ENCODE data around the gene STYXL1.

The STYXL1 gene

DNA sequence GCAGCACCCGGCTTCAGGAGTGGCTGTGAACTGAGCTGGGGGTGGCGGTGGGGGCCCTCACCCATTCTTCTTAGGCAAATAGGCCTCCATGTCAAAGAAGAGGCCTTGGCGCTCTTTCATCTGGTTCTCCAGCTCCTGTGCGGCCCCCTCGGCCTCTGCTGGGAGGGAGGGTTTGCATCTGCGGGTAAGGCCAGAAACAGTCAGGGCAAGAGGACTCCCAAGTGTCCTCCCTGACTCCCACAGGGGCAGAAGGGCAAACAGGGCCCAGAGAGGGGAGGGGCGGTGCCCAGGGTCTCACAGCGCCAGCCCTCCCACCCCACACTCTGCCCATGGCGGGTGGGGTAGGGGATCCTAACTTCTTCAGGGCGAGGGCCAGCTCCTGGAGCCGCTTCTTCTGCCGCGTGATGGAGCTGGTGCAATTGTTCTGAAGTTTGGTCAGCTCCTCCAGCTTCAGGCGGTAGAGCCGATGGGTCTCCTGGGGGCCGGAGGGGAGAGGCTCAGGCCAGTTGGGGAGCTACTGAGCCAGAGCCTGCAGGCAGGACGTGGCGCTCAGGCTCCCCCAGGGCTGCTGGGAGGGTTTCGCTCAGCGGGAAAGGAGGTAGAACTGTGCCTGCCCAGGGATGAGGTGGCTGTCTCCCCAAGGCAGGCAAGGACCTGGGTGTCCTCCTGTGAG, 55.6 kb downstream of the STYXL1 start:
- DNase-seq (ENCODE audit: extremely low read depth, low read depth) = no peak
- TF ChIP-seq, protein P1, sequence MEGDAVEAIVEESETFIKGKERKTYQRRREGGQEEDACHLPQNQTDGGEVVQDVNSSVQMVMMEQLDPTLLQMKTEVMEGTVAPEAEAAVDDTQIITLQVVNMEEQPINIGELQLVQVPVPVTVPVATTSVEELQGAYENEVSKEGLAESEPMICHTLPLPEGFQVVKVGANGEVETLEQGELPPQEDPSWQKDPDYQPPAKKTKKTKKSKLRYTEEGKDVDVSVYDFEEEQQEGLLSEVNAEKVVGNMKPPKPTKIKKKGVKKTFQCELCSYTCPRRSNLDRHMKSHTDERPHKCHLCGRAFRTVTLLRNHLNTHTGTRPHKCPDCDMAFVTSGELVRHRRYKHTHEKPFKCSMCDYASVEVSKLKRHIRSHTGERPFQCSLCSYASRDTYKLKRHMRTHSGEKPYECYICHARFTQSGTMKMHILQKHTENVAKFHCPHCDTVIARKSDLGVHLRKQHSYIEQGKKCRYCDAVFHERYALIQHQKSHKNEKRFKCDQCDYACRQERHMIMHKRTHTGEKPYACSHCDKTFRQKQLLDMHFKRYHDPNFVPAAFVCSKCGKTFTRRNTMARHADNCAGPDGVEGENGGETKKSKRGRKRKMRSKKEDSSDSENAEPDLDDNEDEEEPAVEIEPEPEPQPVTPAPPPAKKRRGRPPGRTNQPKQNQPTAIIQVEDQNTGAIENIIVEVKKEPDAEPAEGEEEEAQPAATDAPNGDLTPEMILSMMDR (IDR thresholded peaks at IDR 0.05; ENCODE audit: low read depth, low read length, missing control alignments) = no peak
- H3K4me3 ChIP-seq (replicated peaks; ENCODE audit: low read depth, low read length) = no peak overlapping the region

DNA sequence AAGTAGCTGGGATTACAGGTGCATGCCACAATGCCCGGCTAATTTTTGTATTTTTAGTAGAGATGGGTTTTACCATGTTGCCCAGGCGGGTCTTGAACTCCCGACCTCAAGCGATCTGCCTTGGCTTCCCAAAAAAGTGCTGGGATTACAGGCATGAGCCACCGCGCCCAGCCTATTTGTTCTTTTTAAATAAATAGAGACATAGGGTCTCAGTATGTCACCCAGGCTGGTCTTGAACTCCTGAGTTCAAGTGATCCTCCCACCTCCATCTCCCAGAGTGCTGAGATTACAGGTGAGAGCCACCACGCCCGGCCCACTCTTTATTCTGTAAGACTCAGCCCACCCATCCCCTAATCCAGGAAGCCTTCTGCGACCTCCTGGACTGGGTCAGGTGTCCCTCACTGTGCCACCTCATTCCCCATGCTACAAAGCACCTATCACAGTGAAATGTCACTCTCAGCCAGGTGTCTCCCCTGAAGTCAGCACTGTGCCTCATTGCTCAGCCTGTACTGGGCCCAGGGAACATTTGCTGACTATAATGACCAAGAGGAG, 56.2 kb downstream of the STYXL1 start:
- no peak for DNase-seq (ENCODE audit: extremely low read depth, low read depth)
- H3K4me3 ChIP-seq (replicated peaks; ENCODE audit: low read depth, low read length) = no peak overlapping the region
- TF ChIP-seq, protein P1 (IDR thresholded peaks at IDR 0.05; ENCODE audit: low read depth, low read length, missing control alignments) = no peak

DNA sequence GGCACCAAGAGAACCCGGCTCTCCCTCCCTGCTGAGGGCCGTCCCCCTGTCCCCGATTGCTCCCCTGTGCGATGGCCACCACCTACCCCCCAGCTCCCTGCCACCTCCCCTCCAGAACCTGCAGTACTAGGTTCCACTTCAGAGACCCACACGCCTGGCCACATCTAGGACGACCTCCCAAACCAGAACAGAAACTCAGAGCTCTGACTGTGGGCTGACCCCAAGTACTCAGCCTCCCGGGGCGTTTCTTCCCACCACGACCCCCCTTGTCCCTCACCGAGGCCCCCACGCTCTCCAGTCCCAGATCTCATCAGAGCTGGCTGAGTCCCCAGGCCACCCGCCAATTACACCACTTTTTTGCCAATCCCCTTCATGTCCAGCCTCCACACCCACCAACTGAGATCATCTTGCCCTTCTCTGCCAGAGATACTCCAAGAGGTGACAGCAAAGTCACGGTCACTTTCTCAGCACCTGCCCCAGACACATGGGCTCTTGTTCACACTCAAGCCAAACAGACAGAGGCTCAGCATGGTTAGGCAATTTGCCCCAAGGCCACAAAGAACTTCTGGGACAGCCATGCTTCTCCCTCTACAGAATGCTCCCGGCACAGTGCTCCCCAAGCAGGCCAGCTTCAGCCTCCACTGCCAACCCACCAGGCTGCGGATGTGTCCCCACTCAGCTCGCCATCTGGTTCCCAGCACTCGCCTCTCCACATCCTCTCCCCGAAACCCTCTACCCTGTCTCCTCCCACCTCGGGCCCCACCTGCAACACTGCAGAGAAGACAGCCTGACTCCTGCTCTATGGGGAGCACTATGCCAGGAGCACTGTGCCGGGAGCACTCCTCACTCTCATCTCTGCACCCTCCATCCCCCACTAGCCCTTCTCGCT, 58.1 kb downstream of the STYXL1 start:
- TF ChIP-seq, protein P1 (IDR thresholded peaks at IDR 0.05; ENCODE audit: low read depth, low read length, missing control alignments) = no peak
- H3K4me3 ChIP-seq (replicated peaks; ENCODE audit: low read depth, low read length) = no peak overlapping the region
- DNase-seq (ENCODE audit: extremely low read depth, low read depth) = no peak

DNA sequence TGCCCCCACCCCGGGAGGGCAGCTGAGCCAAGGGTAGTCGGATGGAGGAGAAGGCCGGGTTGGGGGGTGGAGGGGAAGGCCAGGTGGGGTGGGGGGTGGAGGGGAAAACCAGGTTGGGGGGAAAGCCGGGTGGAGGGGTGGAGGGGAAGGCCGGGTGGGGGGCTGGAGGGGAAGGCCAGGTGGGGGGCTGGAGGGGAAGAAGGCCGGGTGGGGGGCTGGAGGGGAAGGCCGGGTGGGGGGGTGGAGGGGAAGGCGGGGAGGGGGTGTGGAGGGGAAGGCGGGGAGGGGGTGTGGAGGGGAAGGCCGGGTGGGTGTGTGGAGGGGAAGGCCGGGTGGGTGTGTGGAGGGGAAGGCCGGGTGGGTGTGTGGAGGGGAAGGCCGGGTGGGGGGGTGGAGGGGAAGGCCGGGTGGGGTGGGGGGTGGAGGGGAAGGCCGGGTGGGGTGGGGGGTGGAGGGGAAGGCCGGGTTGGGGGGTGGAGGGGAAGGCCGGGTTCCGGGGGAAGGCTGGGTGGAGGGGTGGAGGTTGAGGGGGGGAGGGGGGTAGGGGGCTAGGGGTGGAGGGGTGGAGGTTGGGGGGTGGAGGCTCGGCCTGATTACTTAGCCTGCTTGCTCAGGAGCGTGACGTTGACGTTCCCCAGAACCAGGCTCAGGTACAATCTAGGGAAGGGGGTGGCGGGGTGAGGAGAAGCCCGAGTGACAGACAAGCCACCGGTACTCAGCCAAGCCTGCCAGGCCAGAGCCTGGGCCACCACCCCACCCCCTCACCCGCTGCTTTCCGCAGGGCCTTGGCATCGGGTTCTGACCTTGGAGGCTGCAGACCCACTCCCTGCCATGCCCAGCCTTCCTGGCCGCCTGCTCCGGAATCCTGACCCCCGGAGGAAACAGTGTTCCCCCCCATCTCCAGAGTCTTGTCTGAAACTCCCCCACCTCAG, 59.0 kb downstream of the STYXL1 start:
- TF ChIP-seq, protein P1 (IDR thresholded peaks at IDR 0.05; ENCODE audit: low read depth, low read length, missing control alignments) = no peak

DNA sequence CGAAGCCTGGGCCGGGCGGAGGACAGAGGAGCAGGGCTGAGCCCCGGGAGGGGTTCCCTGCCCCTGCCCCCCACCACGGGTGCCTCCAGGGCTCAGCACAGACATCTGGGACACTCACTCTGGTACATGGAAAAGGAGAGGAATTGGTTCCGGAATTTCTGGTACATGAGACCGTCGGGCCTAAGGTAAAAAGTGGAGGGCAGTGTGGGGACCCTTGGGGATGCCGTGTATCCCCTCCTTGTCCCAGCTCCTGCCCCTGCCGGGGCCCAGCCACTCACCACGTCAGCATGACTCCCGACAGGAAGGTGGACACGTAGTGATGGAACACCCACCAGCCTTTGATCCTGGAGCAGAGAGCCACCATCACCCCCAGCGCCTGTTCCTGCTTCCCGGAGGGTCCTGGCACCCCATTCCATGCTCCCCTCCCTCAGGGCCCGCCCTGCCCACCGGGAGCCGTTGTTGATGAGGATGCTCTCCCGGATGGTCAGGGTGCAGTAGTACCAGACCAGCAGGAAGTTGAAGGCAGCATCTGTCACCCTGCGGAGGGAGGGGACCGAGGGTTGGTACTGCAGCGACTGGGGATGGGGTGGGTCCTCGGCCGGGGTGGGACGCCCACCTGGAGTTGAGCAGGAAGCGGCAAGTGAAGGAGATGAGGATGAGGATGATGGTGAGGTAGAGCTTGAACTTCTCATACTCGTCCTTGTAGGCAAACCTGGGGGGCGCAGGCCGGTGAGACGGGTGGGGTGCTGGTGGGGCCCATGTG, 59.8 kb downstream of the STYXL1 start:
- TF ChIP-seq, protein P1 (IDR thresholded peaks at IDR 0.05; ENCODE audit: low read depth, low read length, missing control alignments) = no peak

More for the DNA sequence above, 59.0 kb downstream of the STYXL1 start:
- no peak overlapping the region for H3K4me3 ChIP-seq (replicated peaks; ENCODE audit: low read depth, low read length)
- DNase-seq (ENCODE audit: extremely low read depth, low read depth) = no peak

More for the DNA sequence above, 59.8 kb downstream of the STYXL1 start:
- DNase-seq (ENCODE audit: extremely low read depth, low read depth) = no peak
- H3K4me3 ChIP-seq (replicated peaks; ENCODE audit: low read depth, low read length) = no peak overlapping the region
